Measurements from ENCODE around the gene DOCK11. TPM values are rescaled to one million over a fixed set of nuclear protein-coding genes. Genes with fewer than 3 reads are reported as not detected.

Gene DOCK11
- total and polyA plus RNA-seq, 2 of the 4 experiments (the other 2 are of a cell fraction), result 3.9 to 13.1 TPM

DNA sequence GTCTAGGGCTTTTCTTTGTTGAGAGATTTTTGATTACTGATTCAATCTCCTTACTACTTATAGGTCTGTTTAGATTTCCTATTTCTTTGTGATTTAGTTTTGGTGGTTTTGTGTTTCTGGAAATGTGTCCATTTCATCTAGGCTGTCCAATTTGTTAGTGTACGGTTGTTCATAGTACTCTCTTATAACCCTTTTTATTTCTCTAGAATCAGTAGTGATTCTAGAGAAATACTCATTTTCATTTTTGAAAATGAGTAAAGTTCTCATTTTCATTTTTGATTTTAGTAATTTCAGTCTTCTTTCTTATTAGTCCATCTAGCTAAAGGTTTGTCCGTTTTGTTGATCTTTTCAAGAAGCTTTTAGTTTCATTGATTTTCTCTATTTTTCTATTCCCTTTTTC is 239.3 kb downstream of the DOCK11 start:
- no peak for ATAC-seq (ENCODE audit: low read depth)
- no peak overlapping the region for H3K9ac ChIP-seq (ENCODE audit: low read depth, low read length)
- peaks cover 2 to 8% of the 10 kb centered on the region in 2 experiments; a peak in 2 of 4 replicates for H3K79me1 ChIP-seq (ENCODE audit: low read depth in 1 of 2, low read length in 2 of 2)

More for the DNA sequence above, 239.3 kb downstream of the DOCK11 start:
- intact Hi-C loops (cut with micrococcal nuclease), result no loop called here
- no peak overlapping the region for H3K18ac ChIP-seq (ENCODE audit: low read depth, low read length)
- H3K27me3 ChIP-seq (ENCODE audit: control insufficient read depth, insufficient read depth, low read length), result no peaks in the 10 kb centered on the region
- no peaks in the 10 kb centered on the region for H3K36me3 ChIP-seq (ENCODE audit: control insufficient read depth, insufficient read depth, low read length)
- no peaks in the 10 kb centered on the region for H3K9me3 ChIP-seq (ENCODE audit: control insufficient read depth, insufficient read depth, low read length)
- H3K27ac ChIP-seq (ENCODE audit: insufficient read depth, low read length), result no peak overlapping the region
- H2AK9ac ChIP-seq (replicated peaks; ENCODE audit: low read depth, low read length, poor library complexity), result no peak overlapping the region
- no peak overlapping the region for H4K91ac ChIP-seq (ENCODE audit: insufficient read depth, low read depth, low read length)
- no peak overlapping the region for H2BK5ac ChIP-seq (ENCODE audit: low read depth, low read length, poor library complexity, severe bottlenecking)
- peaks cover 4% of the 10 kb centered on the region; the same call in 1 of the 2 replicates for H3K4me1 ChIP-seq (ENCODE audit: control insufficient read depth, insufficient read depth, low read length)
- H4K20me1 ChIP-seq (ENCODE audit: insufficient read depth, low read length), result no peaks in the 10 kb centered on the region; the same call in 1 of the 2 replicates
- no peak overlapping the region for H2BK15ac ChIP-seq (ENCODE audit: low read depth, low read length)
- dilution Hi-C loops (cut with HindIII; ENCODE audit: low sequenced_read_pairs, unreplicated experiment), result no loop called here
- H4K5ac ChIP-seq (ENCODE audit: low read depth, low read length), result no peak overlapping the region
- H3K14ac ChIP-seq (replicated peaks; ENCODE audit: low read depth, low read length), result no peak overlapping the region
- H3K56ac ChIP-seq (ENCODE audit: extremely low read depth, insufficient read depth, low read length), result no peak overlapping the region
- H3K4me2 ChIP-seq (ENCODE audit: low read depth, low read length), result no peak overlapping the region
- H4K8ac ChIP-seq (ENCODE audit: low read depth in 2 of 2, low read length in 2 of 2), result no peak overlapping the region
- no peak overlapping the region for H3K23ac ChIP-seq (ENCODE audit: low read depth, low read length)
- H3K9me1 ChIP-seq (ENCODE audit: insufficient read depth, low read length), result peaks cover 3% of the 10 kb centered on the region; the same call in 1 of the 2 replicates
- no peak overlapping the region for H3K4me3 ChIP-seq (ENCODE audit: insufficient read depth, low read depth, low read length)
- BruUV-seq (replicated peaks), result no TSS peak
- ChIA-PET CTCF (no interaction called here), POLR2A (ENCODE audit: unreplicated experiment) (no interaction called here)
- no peak overlapping the region for H2BK20ac ChIP-seq (ENCODE audit: low read depth, low read length)
- H3K4ac ChIP-seq (ENCODE audit: low read depth, low read length), result no peak overlapping the region
- WGBS, 2 experiments (ENCODE audit: extremely low coverage in 2 of 2, insufficient read length in 1 of 2), result no CpG with 5 or more reads among the region's 2 CpGs
- in situ Hi-C loops (cut with MboI; ENCODE audit: low sequenced_read_pairs), result no loop called here
- H2BK120ac ChIP-seq (ENCODE audit: low read depth, low read length), result no peak overlapping the region
- TF ChIP-seq CHD1 (IDR thresholded peaks at IDR 0.05; ENCODE audit: low read depth, low read length) (no peak), RFX5 (IDR thresholded peaks at IDR 0.05; ENCODE audit: low read depth, low read length) (no peak), MAZ (IDR thresholded peaks at IDR 0.05; ENCODE audit: borderline replicate concordance, low read depth, low read length) (no peak), USF2 (IDR thresholded peaks at IDR 0.05; ENCODE audit: low read depth, low read length) (no peak), RCOR1 (IDR thresholded peaks at IDR 0.05; ENCODE audit: insufficient replicate concordance, low read length) (no peak), RAD21 (IDR thresholded peaks at IDR 0.05; ENCODE audit: low read length) (no peak), FOS (IDR thresholded peaks at IDR 0.05; ENCODE audit: low read depth, low read length) (no peak), ELK1 (IDR thresholded peaks at IDR 0.05; ENCODE audit: borderline replicate concordance, low read depth, low read length) (no peak), POLR2A (IDR thresholded peaks at IDR 0.05; ENCODE audit: low read depth, low read length) (no peak)
- TF ChIP-seq, protein P1, sequence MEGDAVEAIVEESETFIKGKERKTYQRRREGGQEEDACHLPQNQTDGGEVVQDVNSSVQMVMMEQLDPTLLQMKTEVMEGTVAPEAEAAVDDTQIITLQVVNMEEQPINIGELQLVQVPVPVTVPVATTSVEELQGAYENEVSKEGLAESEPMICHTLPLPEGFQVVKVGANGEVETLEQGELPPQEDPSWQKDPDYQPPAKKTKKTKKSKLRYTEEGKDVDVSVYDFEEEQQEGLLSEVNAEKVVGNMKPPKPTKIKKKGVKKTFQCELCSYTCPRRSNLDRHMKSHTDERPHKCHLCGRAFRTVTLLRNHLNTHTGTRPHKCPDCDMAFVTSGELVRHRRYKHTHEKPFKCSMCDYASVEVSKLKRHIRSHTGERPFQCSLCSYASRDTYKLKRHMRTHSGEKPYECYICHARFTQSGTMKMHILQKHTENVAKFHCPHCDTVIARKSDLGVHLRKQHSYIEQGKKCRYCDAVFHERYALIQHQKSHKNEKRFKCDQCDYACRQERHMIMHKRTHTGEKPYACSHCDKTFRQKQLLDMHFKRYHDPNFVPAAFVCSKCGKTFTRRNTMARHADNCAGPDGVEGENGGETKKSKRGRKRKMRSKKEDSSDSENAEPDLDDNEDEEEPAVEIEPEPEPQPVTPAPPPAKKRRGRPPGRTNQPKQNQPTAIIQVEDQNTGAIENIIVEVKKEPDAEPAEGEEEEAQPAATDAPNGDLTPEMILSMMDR (conservative IDR thresholded peaks at IDR 0.05; ENCODE audit: low read depth, low read length), result no peak
- DNase-seq, result no peak
- no peak overlapping the region for H2AFZ ChIP-seq (replicated peaks; ENCODE audit: low read length, poor library complexity)
- no peak overlapping the region for H2AK5ac ChIP-seq (ENCODE audit: low read depth, low read length)
